GM10266 (cell line): Measurements from ENCODE around the gene NR3C2.
"Not testable (repeated sequence)": the region's sequence is repeated elsewhere in the genome, so short reads cannot be mapped to it uniquely, and the experiment has no call there.

Experiments used
- DNase-seq: peaks from one replicate; pipeline ENCODE4 v3.0.0; 2012; ENCODE audit errors: extremely low spot score
- CTCF ChIP-seq: IDR thresholded peaks from 2 replicates; pipeline ENCODE4 v1.5.1; 2012; ENCODE audit warnings: mild to moderate bottlenecking, low read depth; ENCODE audit not compliant: control insufficient read depth, insufficient read depth; ENCODE audit errors: missing control alignments

Gene NR3C2

GRCh38 chr4:148093065-148093464, 349.1 kb downstream of the NR3C2 start:
- TF ChIP-seq CTCF, result no peak
- no peak for DNase-seq

GRCh38 chr4:148092316-148093014, 349.7 kb downstream of the NR3C2 start:
- no peak for DNase-seq
- no peak for TF ChIP-seq CTCF

- no peak for TF ChIP-seq CTCF
- DNase-seq, result no peak
Observed at GRCh38 chr4:148091896-148092295, 350.3 kb downstream of the NR3C2 start.

DNA sequence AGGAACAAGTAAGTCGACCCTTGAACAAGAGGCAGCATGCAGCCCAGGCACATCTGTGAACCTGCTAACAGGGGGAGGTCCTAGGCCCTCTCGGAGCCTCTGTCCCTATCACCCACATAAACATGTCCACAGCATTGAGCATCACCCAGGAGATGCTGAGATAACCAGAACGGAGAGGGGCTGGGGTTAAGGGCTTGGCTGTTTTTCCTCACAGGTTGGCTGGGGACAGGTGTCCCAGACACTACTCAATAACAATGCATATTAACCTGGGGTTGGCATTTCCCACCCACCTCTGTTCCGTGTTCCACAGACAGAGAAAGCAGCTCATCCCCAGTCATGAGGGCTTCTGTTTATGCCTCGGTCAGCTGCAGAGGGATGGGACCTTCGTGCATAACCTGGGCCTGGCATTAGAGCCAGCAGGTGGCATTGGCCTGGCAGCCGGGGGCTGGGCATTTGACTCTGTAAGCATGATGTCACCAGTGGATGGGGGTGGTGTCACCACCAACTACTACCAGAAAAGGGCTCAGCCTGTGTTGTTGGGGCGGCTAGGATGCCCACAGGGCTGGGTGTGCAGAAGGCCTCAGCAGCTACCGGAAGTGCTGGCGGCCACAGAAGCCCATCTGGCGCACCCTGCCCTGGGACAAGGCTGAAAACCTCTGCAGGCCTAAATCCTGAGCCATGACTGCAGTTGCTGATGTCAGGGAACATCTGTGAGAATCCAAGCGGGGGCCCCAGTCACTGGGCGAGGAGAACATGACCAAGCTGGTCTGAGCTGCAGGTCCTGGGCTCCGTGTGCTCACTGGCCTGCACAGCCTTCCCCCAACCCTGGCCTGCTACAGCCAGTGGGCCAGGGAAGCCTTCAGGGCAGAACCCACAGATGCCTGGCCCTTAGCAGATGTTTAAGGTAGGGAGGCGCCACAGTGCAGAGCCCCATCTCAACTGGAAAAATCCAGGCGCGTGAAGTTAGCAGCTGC, 351.4 kb downstream of the NR3C2 start:
- no peak for TF ChIP-seq CTCF
- no peak for DNase-seq

DNA sequence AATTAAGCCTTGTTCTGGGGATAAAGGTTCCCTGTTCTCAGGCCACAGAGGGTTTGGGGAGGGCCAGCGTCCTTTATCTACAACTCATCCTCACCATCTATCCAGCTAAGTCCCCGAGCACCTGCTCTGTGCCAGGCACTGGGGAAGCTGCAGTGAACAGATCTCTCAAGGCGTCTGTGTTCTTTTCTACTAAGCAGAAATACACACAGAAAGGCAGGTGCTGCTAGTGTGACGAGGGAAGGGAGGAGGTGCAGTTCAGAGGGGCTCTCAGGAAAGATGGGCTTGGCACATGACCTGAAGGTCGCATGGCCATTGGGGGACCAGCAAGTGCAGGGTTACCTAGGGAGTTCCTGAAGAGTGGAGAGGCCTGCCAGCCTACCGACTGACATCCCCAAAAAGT, 352.2 kb downstream of the NR3C2 start:
- TF ChIP-seq CTCF, result no peak
- DNase-seq, result no peak

GRCh38 chr4:148089624-148090023, 352.6 kb downstream of the NR3C2 start:
- DNase-seq, result no peak
- TF ChIP-seq CTCF, result no peak

GRCh38 chr4:148083073-148083472, 359.1 kb downstream of the NR3C2 start:
- DNase-seq, result not testable (repeated sequence)
